Measurements from ENCODE around the gene DPF3. TPM values are rescaled to one million over a fixed set of nuclear protein-coding genes. Genes with fewer than 3 reads are reported as not detected.

The DPF3 gene
- total RNA-seq, 2 donors from 2014 or later, result 0.78 to 4.0 TPM

DNA sequence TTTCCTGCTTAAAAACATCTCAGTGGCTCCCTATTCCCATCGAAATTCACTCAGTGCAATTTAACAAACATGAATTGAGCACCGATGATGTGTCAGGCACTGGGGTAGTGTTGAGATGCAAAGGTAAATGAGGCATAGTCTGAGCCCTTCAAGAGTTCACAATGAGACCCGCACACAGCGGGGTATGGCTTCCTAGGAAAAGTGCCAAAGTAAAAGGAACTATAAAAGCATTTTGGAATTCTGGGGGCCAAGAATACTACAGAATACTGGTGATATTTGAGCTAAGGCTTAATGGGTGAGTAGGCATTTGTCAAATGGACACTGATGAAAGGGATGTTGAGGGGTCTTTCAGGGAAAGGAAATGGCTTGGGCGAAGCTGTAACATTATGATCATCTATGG, 315.4 kb downstream of the DPF3 start:
- TF ChIP-seq, protein P1, sequence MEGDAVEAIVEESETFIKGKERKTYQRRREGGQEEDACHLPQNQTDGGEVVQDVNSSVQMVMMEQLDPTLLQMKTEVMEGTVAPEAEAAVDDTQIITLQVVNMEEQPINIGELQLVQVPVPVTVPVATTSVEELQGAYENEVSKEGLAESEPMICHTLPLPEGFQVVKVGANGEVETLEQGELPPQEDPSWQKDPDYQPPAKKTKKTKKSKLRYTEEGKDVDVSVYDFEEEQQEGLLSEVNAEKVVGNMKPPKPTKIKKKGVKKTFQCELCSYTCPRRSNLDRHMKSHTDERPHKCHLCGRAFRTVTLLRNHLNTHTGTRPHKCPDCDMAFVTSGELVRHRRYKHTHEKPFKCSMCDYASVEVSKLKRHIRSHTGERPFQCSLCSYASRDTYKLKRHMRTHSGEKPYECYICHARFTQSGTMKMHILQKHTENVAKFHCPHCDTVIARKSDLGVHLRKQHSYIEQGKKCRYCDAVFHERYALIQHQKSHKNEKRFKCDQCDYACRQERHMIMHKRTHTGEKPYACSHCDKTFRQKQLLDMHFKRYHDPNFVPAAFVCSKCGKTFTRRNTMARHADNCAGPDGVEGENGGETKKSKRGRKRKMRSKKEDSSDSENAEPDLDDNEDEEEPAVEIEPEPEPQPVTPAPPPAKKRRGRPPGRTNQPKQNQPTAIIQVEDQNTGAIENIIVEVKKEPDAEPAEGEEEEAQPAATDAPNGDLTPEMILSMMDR (IDR thresholded peaks at IDR 0.05), result no peak
- TF ChIP-seq POLR2A (IDR thresholded peaks at IDR 0.05), result no peak
- Histone ChIP-seq H3K27ac (no peak overlapping the region), H3K4me1 (peaks cover 44% of the 10 kb centered on the region), H3K4me3 (no peak overlapping the region), H3K9me3 (no peaks in the 10 kb centered on the region), H3K36me3 (replicated peaks in 1 of 2; ENCODE audit: insufficient read depth in 1 of 2, low read depth in 2 of 2) (no peaks in the 10 kb centered on the region), H3K27me3 (no peaks in the 10 kb centered on the region)
- 91 to 95% methylated on average over 5 of the region's 5 CpGs for WGBS, 2 donors
- ATAC-seq (no peak), DNase-seq (no peak)
- intact Hi-C loops (cut with DNase I), result no loop called here

DNA sequence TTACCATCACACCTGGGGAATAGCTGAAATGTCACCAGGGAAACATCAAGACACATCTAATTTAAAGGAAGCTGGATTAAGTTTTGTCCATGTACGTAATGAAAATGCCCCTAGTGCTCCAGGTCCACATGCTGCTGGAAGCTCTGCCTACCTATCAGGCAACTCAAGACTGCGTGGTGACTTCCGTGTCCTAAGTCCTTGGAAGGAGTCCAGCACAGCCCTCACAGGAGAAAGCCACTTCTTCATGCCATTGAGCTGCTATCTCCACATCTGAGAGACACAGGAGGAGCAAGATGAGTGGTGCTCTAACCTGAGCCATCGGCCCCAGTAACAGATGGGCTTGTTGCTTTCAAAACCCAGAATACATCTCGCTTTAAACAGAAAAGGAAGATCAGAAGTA, 316.4 kb downstream of the DPF3 start:
- Histone ChIP-seq H3K27ac (no peak overlapping the region), H3K9me3 (no peaks in the 10 kb centered on the region), H3K4me1 (peaks cover 41% of the 10 kb centered on the region), H3K36me3 (replicated peaks in 1 of 2; ENCODE audit: insufficient read depth in 1 of 2, low read depth in 2 of 2) (no peaks in the 10 kb centered on the region), H3K27me3 (no peaks in the 10 kb centered on the region), H3K4me3 (no peak overlapping the region)
- intact Hi-C loops (cut with DNase I), result no loop called here
- 64 to 77% methylated on average over 5 of the region's 5 CpGs for WGBS, 2 donors
- TF ChIP-seq POLR2A (IDR thresholded peaks at IDR 0.05), result no peak
- TF ChIP-seq, protein P1 (IDR thresholded peaks at IDR 0.05), result no peak
- DNase-seq, result peak in 1 of 4 donors; percentile 21
- no peak for ATAC-seq

DNA sequence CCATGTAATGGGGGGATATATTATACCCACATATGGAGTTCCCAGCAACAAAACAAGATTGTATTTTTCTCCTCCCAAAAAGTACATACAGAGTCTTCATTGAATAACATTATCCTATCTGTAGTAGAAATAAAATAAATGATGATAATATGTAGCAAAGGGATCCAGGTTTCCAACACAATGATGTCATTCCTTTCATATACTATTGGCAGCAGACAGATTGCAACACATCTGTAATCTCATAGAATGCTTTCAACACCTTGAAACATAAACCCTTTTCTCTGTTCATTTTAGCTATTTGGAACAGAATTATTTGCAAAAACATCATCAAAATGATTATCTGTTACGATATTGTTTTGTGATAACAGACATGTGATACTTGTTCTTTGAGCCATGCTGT, 317.6 kb downstream of the DPF3 start:
- Histone ChIP-seq H3K4me1 (peaks cover 35% of the 10 kb centered on the region), H3K9me3 (no peaks in the 10 kb centered on the region), H3K27ac (no peak overlapping the region), H3K27me3 (no peaks in the 10 kb centered on the region), H3K4me3 (no peak overlapping the region), H3K36me3 (replicated peaks in 1 of 2; ENCODE audit: insufficient read depth in 1 of 2, low read depth in 2 of 2) (no peaks in the 10 kb centered on the region)
- WGBS, 2 donors, result 73 to 84% methylated on average over 1 of the region's 1 CpG
- TF ChIP-seq, protein P1 (IDR thresholded peaks at IDR 0.05), result no peak
- TF ChIP-seq POLR2A (IDR thresholded peaks at IDR 0.05), result no peak
- no peak for DNase-seq
- ATAC-seq, result no peak
- intact Hi-C loops (cut with DNase I), result no loop called here

DNA sequence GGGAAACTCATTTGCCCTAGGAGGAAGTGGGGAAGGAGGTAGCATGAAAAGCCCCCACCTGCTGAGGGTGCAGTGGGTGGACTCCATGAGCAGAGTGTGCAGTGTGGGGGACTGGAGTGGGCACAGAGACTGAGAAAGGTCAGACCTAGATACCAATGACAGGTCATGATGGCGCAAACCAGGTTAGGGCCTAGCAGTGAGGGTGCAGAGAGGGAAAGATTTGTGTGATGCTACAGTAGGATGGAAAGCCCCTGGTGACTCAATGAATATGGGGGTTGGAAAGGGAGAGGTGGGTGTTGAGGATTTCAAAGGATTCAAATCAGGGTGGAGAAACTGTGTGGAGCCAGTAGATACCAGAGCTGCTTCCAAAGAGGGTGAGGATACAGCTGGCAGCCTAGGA, 319.2 kb downstream of the DPF3 start:
- Histone ChIP-seq H3K27ac (peak overlapping the region in 2 of 4 donors; percentile 48 to 56), H3K4me3 (no peak overlapping the region), H3K4me1 (peaks cover 24% of the 10 kb centered on the region), H3K36me3 (replicated peaks in 1 of 2; ENCODE audit: insufficient read depth in 1 of 2, low read depth in 2 of 2) (no peaks in the 10 kb centered on the region), H3K27me3 (no peaks in the 10 kb centered on the region), H3K9me3 (no peaks in the 10 kb centered on the region)
- ATAC-seq (no peak), DNase-seq (no peak)
- intact Hi-C loops (cut with DNase I), result no loop called here
- TF ChIP-seq POLR2A (IDR thresholded peaks at IDR 0.05), result no peak
- TF ChIP-seq, protein P1 (IDR thresholded peaks at IDR 0.05), result no peak
- 88 to 92% methylated on average over 1 of the region's 1 CpG for WGBS, 2 donors

DNA sequence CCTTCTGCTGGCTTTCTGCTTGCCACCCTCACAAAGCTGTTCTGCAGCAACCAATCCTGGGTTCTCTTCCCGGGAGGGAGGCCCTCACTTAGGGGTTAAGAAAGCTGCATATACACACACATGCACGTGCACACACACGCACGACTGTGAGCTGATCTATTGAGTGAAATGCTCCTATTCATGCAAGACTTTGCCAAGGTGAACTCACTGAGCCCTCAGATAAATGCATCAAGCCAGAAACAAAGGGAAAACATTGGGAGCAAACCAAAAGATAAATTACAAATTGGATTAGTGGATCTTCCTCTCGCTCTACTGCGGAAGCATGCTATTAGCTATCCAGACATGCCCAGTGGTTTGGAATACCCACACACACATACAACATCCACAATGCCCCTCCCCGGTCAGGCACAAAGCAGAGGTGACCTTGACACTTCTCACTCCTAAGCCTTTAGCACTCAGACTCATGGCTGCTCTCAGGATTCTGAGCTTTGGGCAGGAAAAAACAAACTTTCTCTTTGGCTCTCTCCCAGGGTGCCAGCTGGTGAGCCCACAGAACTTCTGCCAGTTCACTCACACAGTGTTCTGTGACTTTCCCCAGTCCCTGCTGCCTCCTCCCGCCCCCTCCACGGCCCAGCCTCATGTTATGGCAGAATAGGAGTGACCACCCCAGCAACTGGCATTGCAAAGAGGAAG, 320.0 kb downstream of the DPF3 start:
- intact Hi-C loops (cut with DNase I), result no loop called here
- H3K36me3 ChIP-seq (replicated peaks in 1 of 2; ENCODE audit: insufficient read depth in 1 of 2, low read depth in 2 of 2), result no peaks in the 10 kb centered on the region
- WGBS, 2 donors, result 19 to 22% methylated on average over 6 to 9 of the region's 9 CpGs
- peak overlapping the region; percentile 9 to 56 (median 44) for H3K27ac ChIP-seq
- H3K4me3 ChIP-seq, result no peak overlapping the region
- H3K4me1 ChIP-seq, result peaks cover 24% of the 10 kb centered on the region
- no peaks in the 10 kb centered on the region for H3K9me3 ChIP-seq
- DNase-seq (peak; percentile 70 to 79 (median 74)), ATAC-seq (peak; percentile 91)
- TF ChIP-seq POLR2A (IDR thresholded peaks at IDR 0.05), result no peak
- TF ChIP-seq, protein P1 (IDR thresholded peaks at IDR 0.05), result no peak
- no peaks in the 10 kb centered on the region for H3K27me3 ChIP-seq
